ENCODE data around the gene TRAPPC14.

Gene TRAPPC14

DNA sequence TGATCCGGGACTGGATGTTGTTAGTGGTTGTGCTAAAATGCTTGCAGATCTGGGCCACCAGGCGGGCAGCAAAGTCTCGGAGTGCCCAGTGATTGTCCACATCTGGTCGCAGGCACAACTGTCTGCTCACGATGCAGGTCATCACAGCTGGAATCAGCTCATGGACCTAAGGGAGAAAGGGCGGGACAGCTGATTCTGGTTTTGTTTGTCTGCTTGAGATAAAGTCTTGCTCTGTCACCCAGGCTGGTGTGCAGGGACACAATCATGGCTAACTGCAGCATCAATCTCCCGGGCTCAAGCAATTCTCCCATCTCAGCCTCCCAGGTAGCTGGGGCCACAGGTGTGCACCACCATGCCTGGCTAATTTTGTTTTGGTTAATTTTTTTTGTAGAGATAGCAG is 47.4 kb downstream of the TRAPPC14 start:
- H3K27ac ChIP-seq (ENCODE audit: extremely low read depth, low read depth, low read length), result no peak overlapping the region
- no peak overlapping the region for H3K4me3 ChIP-seq (ENCODE audit: low read depth, low read length)
- ChIA-PET POLR2A (interaction anchor here (1.5 kb wide), 1 partner anchor 9 kb away, joined by 6 read pairs; the partner anchor contains the start of gene AP4M1), CTCF (no interaction called here)
- no peak for TF ChIP-seq ZNF214 (tag by site-specific recombination; IDR thresholded peaks at IDR 0.05; ENCODE audit: borderline replicate concordance)
- TF ChIP-seq GLI4 (tag by site-specific recombination; IDR thresholded peaks at IDR 0.05), result no peak
- no peak for TF ChIP-seq ZFP3 (tag by site-specific recombination; IDR thresholded peaks at IDR 0.05; ENCODE audit: low read depth)
- no peak for TF ChIP-seq ZNF510 (tag by site-specific recombination; IDR thresholded peaks at IDR 0.05; ENCODE audit: insufficient replicate concordance)
- no peak for TF ChIP-seq SCRT2 (tag by site-specific recombination; IDR thresholded peaks at IDR 0.05)
- TF ChIP-seq ZNF664 (tag by site-specific recombination; IDR thresholded peaks at IDR 0.05), result no peak
- no peak for TF ChIP-seq WT1 (tag by site-specific recombination; IDR thresholded peaks at IDR 0.05)
- TF ChIP-seq ZNF521 (tag by site-specific recombination; IDR thresholded peaks at IDR 0.05), result no peak
- no peak for TF ChIP-seq ZNF16 (tag by site-specific recombination; IDR thresholded peaks at IDR 0.05; ENCODE audit: low read depth)
- TF ChIP-seq ZBTB8A (tag by site-specific recombination; IDR thresholded peaks at IDR 0.05), result no peak
- no peak for TF ChIP-seq ATF2 (tag by site-specific recombination; IDR thresholded peaks at IDR 0.05; ENCODE audit: low read depth)
- TF ChIP-seq AEBP2 (tag by site-specific recombination; IDR thresholded peaks at IDR 0.05; ENCODE audit: borderline replicate concordance), result no peak
- no peak for TF ChIP-seq ZNF354C (tag by site-specific recombination; IDR thresholded peaks at IDR 0.05; ENCODE audit: borderline replicate concordance, low read depth)
- TF ChIP-seq ZFHX2 (tag by site-specific recombination; conservative IDR thresholded peaks at IDR 0.05), result no peak
- no peaks in the 10 kb centered on the region for H3K4me1 ChIP-seq (ENCODE audit: control insufficient read depth, insufficient read depth, low read length)
- peaks cover 15 to 66% of the 10 kb centered on the region in 2 experiments; a peak in 2 of 3 replicates for H3K36me3 ChIP-seq (ENCODE audit: control insufficient read depth in 2 of 2, insufficient read depth in 1 of 2, low read length in 2 of 2)
- H3K9me3 ChIP-seq (ENCODE audit: control insufficient read depth, insufficient read depth, low read depth, low read length), result no peaks in the 10 kb centered on the region

DNA sequence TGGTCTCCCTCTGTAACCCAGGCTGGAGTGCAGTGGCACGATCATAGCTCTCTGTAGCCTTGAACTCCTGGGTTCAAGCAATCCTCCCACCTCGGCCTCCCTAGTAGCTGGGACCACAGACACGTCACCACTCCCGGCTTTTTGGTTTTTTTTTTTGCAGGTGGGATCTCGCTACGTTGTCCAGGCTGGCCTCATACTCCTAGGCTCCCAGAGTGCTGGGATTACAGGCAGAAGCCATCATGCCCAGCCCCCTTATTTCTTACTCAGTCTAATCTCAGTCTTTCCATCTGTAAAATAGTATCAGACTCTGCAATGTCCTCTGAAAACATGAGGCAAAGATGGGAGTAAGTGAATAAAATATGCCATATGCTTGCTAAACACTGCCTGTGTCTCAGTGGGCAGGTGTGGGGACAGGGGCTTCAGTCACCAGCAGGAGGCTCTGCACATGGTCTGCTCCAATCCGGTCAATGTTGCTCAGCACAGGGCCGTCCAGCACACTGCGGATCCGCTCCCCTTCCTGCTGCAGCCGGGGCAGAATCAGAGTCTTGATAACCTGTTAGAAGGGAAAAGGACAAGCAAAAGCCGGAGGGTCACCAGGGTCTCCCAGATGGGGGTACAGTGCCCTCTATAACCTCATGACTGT is 48.9 kb downstream of the TRAPPC14 start:
- Histone ChIP-seq H3K27ac (ENCODE audit: extremely low read depth, low read depth, low read length) (no peak overlapping the region), H3K4me3 (ENCODE audit: low read depth, low read length) (no peak overlapping the region), H3K9me3 (ENCODE audit: control insufficient read depth, insufficient read depth, low read depth, low read length) (no peaks in the 10 kb centered on the region), H3K36me3 (ENCODE audit: control insufficient read depth in 2 of 2, insufficient read depth in 1 of 2, low read length in 2 of 2) (peaks cover 15 to 79% of the 10 kb centered on the region in 2 experiments; a peak in 2 of 3 replicates), H3K4me1 (ENCODE audit: control insufficient read depth, insufficient read depth, low read length) (no peaks in the 10 kb centered on the region)
- POLR2A ChIA-PET, result interaction anchor here (1.2 to 1.5 kb wide), 2 partner anchors 8 to 11 kb away, joined by 3 to 6 read pairs; partner anchors contain the start of gene AP4M1
- CTCF ChIA-PET, result interaction anchor here (0.6 kb wide), 1 partner anchor 744 kb away, joined by 3 read pairs; no protein-coding TSS in a partner anchor
- TF ChIP-seq ZNF112 (tag by site-specific recombination; IDR thresholded peaks at IDR 0.05) (no peak), ZNF529 (tag by site-specific recombination; IDR thresholded peaks at IDR 0.05; ENCODE audit: insufficient replicate concordance) (no peak), ZBTB17 (tag by site-specific recombination; IDR thresholded peaks at IDR 0.05) (0 out of 2 replicates have a peak, but pooled peaks have one; percentile 2), ZNF121 (tag by site-specific recombination; IDR thresholded peaks at IDR 0.05) (peak; percentile 64; the same call in 1 of the 2 replicates), ZNF391 (tag by site-specific recombination; IDR thresholded peaks at IDR 0.05; ENCODE audit: borderline replicate concordance, low read depth) (no peak), ZNF610 (tag by site-specific recombination; IDR thresholded peaks at IDR 0.05; ENCODE audit: borderline replicate concordance) (no peak), EGR2 (tag by site-specific recombination; IDR thresholded peaks at IDR 0.05; ENCODE audit: low read depth) (no peak)
- TF ChIP-seq, protein P1, sequence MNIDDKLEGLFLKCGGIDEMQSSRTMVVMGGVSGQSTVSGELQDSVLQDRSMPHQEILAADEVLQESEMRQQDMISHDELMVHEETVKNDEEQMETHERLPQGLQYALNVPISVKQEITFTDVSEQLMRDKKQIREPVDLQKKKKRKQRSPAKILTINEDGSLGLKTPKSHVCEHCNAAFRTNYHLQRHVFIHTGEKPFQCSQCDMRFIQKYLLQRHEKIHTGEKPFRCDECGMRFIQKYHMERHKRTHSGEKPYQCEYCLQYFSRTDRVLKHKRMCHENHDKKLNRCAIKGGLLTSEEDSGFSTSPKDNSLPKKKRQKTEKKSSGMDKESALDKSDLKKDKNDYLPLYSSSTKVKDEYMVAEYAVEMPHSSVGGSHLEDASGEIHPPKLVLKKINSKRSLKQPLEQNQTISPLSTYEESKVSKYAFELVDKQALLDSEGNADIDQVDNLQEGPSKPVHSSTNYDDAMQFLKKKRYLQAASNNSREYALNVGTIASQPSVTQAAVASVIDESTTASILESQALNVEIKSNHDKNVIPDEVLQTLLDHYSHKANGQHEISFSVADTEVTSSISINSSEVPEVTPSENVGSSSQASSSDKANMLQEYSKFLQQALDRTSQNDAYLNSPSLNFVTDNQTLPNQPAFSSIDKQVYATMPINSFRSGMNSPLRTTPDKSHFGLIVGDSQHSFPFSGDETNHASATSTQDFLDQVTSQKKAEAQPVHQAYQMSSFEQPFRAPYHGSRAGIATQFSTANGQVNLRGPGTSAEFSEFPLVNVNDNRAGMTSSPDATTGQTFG (tag by site-specific recombination; IDR thresholded peaks at IDR 0.05; ENCODE audit: borderline replicate concordance), result no peak

Data from HEK293 (cell line).